ENCODE results near the gene DRD4.

DRD4 gene

GRCh38 chr11:636511-637332 is at the start of gene DRD4:
Gene DRD4, plus strand, starts transcription at chr11:637269. Its CDS starts 36 bp downstream, at chr11:637305.
- no peak for DNase-seq (ENCODE audit: low read depth)

GRCh38 chr11:587546-587945 is 49.5 kb upstream of the DRD4 start:
- no peak for DNase-seq (ENCODE audit: low read depth)

- DNase-seq (ENCODE audit: low read depth) = no peak
Measured at GRCh38 chr11:587978-588380, 49.1 kb upstream of the DRD4 start.

GRCh38 chr11:589798-590197 is 47.3 kb upstream of the DRD4 start:
- DNase-seq (ENCODE audit: low read depth) = no peak

GRCh38 chr11:590997-591396 is 46.1 kb upstream of the DRD4 start:
- DNase-seq (ENCODE audit: low read depth) = no peak

- no peak for DNase-seq (ENCODE audit: low read depth)
Measured at GRCh38 chr11:592501-592900, 44.6 kb upstream of the DRD4 start.

GRCh38 chr11:592918-593317 is 44.2 kb upstream of the DRD4 start:
- no peak for DNase-seq (ENCODE audit: low read depth)

- DNase-seq (ENCODE audit: low read depth) = no peak
Measured at GRCh38 chr11:593347-593746, 43.7 kb upstream of the DRD4 start.

- DNase-seq (ENCODE audit: low read depth) = no peak
Measured at GRCh38 chr11:595400-595799, 41.7 kb upstream of the DRD4 start.

- no peak for DNase-seq (ENCODE audit: low read depth)
Measured at GRCh38 chr11:596374-596773, 40.7 kb upstream of the DRD4 start.

GRCh38 chr11:597166-597725 is 39.8 kb upstream of the DRD4 start:
- no peak for DNase-seq (ENCODE audit: low read depth)

- DNase-seq (ENCODE audit: low read depth) = no peak
Measured at GRCh38 chr11:598005-598680, 38.9 kb upstream of the DRD4 start.

GRCh38 chr11:601573-602245 is 35.4 kb upstream of the DRD4 start:
- no peak for DNase-seq (ENCODE audit: low read depth)

GRCh38 chr11:603154-603553 is 33.9 kb upstream of the DRD4 start:
- no peak for DNase-seq (ENCODE audit: low read depth)

- DNase-seq (ENCODE audit: low read depth) = no peak
Measured at GRCh38 chr11:605286-606129, 31.6 kb upstream of the DRD4 start.

GRCh38 chr11:606245-606644 is 30.8 kb upstream of the DRD4 start:
- DNase-seq (ENCODE audit: low read depth) = no peak

- no peak for DNase-seq (ENCODE audit: low read depth)
Measured at GRCh38 chr11:607020-607780, 29.9 kb upstream of the DRD4 start.

- DNase-seq (ENCODE audit: low read depth) = no peak
Measured at GRCh38 chr11:607971-608659, 29.0 kb upstream of the DRD4 start.

- no peak for DNase-seq (ENCODE audit: low read depth)
Measured at GRCh38 chr11:608791-609251, 28.2 kb upstream of the DRD4 start.

- no peak for DNase-seq (ENCODE audit: low read depth)
Measured at GRCh38 chr11:609341-609811, 27.7 kb upstream of the DRD4 start.
